Measurements from ENCODE around the gene ATG4D.

- TF ChIP-seq CTCF (IDR thresholded peaks at IDR 0.05) = peak in 2 of 4 experiments; percentile 47 to 70
- TF ChIP-seq POLR2A (IDR thresholded peaks at IDR 0.05) = peak; percentile 83 to 96
These were observed 22.1 kb downstream of the ATG4D start, which contains the start of gene KRI1 for GRCh38 chr19:10565567-10566407.
